ENCODE measurements around the gene TRPM8. TPM values are rescaled to one million over a fixed set of nuclear protein-coding genes. Genes with fewer than 3 reads are reported as not detected.
A peak's percentile ranks its signal among the peaks of the same experiment; 100 is the strongest.

The TRPM8 gene
- total RNA-seq, 1 donor from 2014 or later = 0.60 TPM

GRCh38 chr2:233982421-233983121 lies 65.4 kb downstream of the TRPM8 start:
- no peaks in the 10 kb centered on the region for H3K36me3 Mint-ChIP-seq
- TF ChIP-seq CTCF (conservative IDR thresholded peaks at IDR 0.05) = no peak
- no peak for DNase-seq (ENCODE audit: extremely low spot score, unreplicated experiment)
- H3K4me3 Mint-ChIP-seq = no peak overlapping the region
- peaks cover 15% of the 10 kb centered on the region for H3K4me1 Mint-ChIP-seq (ENCODE audit: unreplicated experiment)
- peak overlapping the region; percentile 55 for H3K27ac Mint-ChIP-seq
- peaks cover 4% of the 10 kb centered on the region for H3K27me3 Mint-ChIP-seq
- H3K9me3 Mint-ChIP-seq = peaks cover 8% of the 10 kb centered on the region

- Mint-ChIP-seq H3K4me3 (no peak overlapping the region), H3K27ac (no peak overlapping the region), H3K27me3 (peaks cover 4% of the 10 kb centered on the region), H3K4me1 (ENCODE audit: unreplicated experiment) (peaks cover 15% of the 10 kb centered on the region), H3K36me3 (no peaks in the 10 kb centered on the region), H3K9me3 (peaks cover 8% of the 10 kb centered on the region)
- no peak for DNase-seq (ENCODE audit: extremely low spot score, unreplicated experiment)
- no peak for TF ChIP-seq CTCF (conservative IDR thresholded peaks at IDR 0.05)
These were observed 66.3 kb downstream of the TRPM8 start for GRCh38 chr2:233983445-233983844.

- Mint-ChIP-seq H3K36me3 (no peaks in the 10 kb centered on the region), H3K9me3 (peaks cover 8% of the 10 kb centered on the region), H3K27ac (no peak overlapping the region), H3K4me3 (no peak overlapping the region), H3K4me1 (ENCODE audit: unreplicated experiment) (peaks cover 18% of the 10 kb centered on the region), H3K27me3 (peaks cover 11% of the 10 kb centered on the region)
- TF ChIP-seq CTCF (conservative IDR thresholded peaks at IDR 0.05) = no peak
- DNase-seq (ENCODE audit: extremely low spot score, unreplicated experiment) = no peak
These were observed 71.4 kb downstream of the TRPM8 start for GRCh38 chr2:233988581-233988980.

GRCh38 chr2:233989221-233989858 lies 72.2 kb downstream of the TRPM8 start:
- no peaks in the 10 kb centered on the region for H3K36me3 Mint-ChIP-seq
- H3K27ac Mint-ChIP-seq = no peak overlapping the region
- H3K4me1 Mint-ChIP-seq (ENCODE audit: unreplicated experiment) = peaks cover 18% of the 10 kb centered on the region
- peaks cover 9% of the 10 kb centered on the region for H3K27me3 Mint-ChIP-seq
- peak overlapping the region; percentile 47 for H3K4me3 Mint-ChIP-seq
- TF ChIP-seq CTCF (conservative IDR thresholded peaks at IDR 0.05) = no peak
- DNase-seq (ENCODE audit: extremely low spot score, unreplicated experiment) = no peak
- H3K9me3 Mint-ChIP-seq = peaks cover 2% of the 10 kb centered on the region

- peaks cover 18% of the 10 kb centered on the region for H3K4me1 Mint-ChIP-seq (ENCODE audit: unreplicated experiment)
- no peak overlapping the region for H3K27ac Mint-ChIP-seq
- H3K4me3 Mint-ChIP-seq = no peak overlapping the region
- peaks cover 6% of the 10 kb centered on the region for H3K27me3 Mint-ChIP-seq
- H3K36me3 Mint-ChIP-seq = no peaks in the 10 kb centered on the region
- no peaks in the 10 kb centered on the region for H3K9me3 Mint-ChIP-seq
- TF ChIP-seq CTCF (conservative IDR thresholded peaks at IDR 0.05) = no peak
- DNase-seq (ENCODE audit: extremely low spot score, unreplicated experiment) = no peak
These were observed 73.2 kb downstream of the TRPM8 start for GRCh38 chr2:233990261-233990798.

Measured in type B pancreatic cell (in vitro differentiated cells).